ENCODE results near the gene MAPK8.

DNA sequence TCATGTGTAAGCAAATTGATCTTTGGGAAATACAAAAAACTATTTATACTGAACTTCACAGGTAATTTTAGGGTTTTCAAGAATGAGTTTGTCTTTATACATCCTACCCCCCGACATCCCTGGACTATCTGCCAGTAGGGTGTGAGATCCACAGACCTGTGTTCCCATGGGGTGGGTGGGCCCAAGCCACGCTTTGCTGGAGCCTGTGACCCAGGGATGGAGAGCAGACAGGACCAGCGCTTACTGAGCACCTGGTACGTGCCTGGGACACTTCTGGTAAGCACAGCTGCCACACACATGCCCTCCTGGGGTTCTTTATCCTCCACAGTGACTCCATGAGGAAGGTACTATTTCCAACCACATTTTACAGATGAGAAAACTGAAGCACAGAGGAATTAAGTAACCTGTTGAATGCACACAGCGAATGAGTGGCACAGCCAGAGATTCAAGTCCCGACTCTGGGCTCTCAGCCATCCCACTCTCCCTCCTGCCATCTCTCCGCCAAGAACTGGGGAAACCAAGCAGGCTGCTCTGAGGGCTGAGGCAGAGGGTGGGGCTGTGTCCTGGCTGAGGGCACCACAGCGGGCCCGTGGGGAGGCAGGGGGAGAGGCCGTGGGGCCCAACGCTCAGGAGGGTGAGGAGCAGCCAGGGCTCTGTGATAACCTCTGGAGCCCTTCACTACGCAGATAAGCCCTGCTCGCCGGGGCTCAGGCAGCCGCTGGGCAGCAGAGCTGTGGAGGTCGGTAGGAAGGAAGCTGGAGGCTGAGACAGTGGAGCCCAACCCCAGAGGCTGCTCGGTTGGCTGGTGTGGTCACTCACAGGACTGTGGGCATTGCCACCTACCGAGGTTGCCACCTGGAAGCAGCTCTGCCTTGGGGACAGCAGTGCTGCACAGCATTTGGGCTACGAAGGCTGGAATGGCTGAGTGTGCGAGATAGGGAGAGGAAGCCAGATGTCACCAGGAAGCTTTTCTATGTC lies 174.2 kb downstream of the MAPK8 start:
- TF ChIP-seq, protein P1, sequence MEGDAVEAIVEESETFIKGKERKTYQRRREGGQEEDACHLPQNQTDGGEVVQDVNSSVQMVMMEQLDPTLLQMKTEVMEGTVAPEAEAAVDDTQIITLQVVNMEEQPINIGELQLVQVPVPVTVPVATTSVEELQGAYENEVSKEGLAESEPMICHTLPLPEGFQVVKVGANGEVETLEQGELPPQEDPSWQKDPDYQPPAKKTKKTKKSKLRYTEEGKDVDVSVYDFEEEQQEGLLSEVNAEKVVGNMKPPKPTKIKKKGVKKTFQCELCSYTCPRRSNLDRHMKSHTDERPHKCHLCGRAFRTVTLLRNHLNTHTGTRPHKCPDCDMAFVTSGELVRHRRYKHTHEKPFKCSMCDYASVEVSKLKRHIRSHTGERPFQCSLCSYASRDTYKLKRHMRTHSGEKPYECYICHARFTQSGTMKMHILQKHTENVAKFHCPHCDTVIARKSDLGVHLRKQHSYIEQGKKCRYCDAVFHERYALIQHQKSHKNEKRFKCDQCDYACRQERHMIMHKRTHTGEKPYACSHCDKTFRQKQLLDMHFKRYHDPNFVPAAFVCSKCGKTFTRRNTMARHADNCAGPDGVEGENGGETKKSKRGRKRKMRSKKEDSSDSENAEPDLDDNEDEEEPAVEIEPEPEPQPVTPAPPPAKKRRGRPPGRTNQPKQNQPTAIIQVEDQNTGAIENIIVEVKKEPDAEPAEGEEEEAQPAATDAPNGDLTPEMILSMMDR (IDR thresholded peaks at IDR 0.05), result no peak
- no peak for TF ChIP-seq POLR2A (IDR thresholded peaks at IDR 0.05)
